Renal cortex interstitium (tissue), 15 donors: ENCODE data around the gene BRS3. TPM values are rescaled to one million over a fixed set of nuclear protein-coding genes. Genes with fewer than 3 reads are reported as not detected.
"Not testable (repeated sequence)": the region's sequence is repeated elsewhere in the genome, so short reads cannot be mapped to it uniquely, and the experiment has no call there.

Experiments
- DNase-seq, 11 donors: peaks; one replicate each; pipeline ENCODE4 v3.0.0-alpha.2; 2013; ENCODE audit warnings: low read depth in 9 of 11, low spot score in 4 of 11; ENCODE audit errors: extremely low read depth in 1 of 11
- long read RNA-seq, 16 experiments: transcript quantifications; one replicate each; lab custom pipeline, GENCODE V29; 2026
- polyA plus RNA-seq, 3 donors: library from polyadenylated mRNA; unstranded; fragments of 120-200 nt; gene quantifications; one replicate each; pipeline ENCODE4 v1.2.1, GENCODE V29; 2013; ENCODE audit not compliant: insufficient read length in 3 of 3

The BRS3 gene
- under 1 TPM in 2 of 3 donors, not detected in 1; 0.07 to 0.14 TPM for polyA plus RNA-seq
- long read RNA-seq, donor 1, result 0 reads
- long read RNA-seq, donor 2, result 0 reads
- long read RNA-seq, donor 3, result 0 reads
- long read RNA-seq, donor 4, result 0 reads
- long read RNA-seq, donor 5, result 0 reads
- long read RNA-seq, donor 6, result 0 reads
- long read RNA-seq, donor 7, result 0 reads
- long read RNA-seq, donor 8, result 0 reads
- long read RNA-seq, donor 9, result 0 reads
- long read RNA-seq, donor 10, result 0 reads
- long read RNA-seq, donor 11, result 0 reads
- long read RNA-seq, donor 12, result 0 reads
- long read RNA-seq, donor 13, result 0 reads
- long read RNA-seq, donor 14, result 0 reads
- long read RNA-seq, donor 15, result 0 reads
- long read RNA-seq, donor 16, result 0 reads

- no peak for DNase-seq
These were observed at the start of gene BRS3 for GRCh38 chrX:136487647-136488046. Gene BRS3 (plus strand): TSS chrX:136487947. CDS start chrX:136488115, 168 bp downstream.

GRCh38 chrX:136438192-136438591, 49.6 kb upstream of the BRS3 start:
- no peak for DNase-seq

GRCh38 chrX:136445674-136446073, 42.1 kb upstream of the BRS3 start:
- not testable (repeated sequence) for DNase-seq

GRCh38 chrX:136446208-136446607, 41.5 kb upstream of the BRS3 start:
- no peak for DNase-seq

GRCh38 chrX:136447308-136447707, 40.4 kb upstream of the BRS3 start:
- no peak for DNase-seq

- DNase-seq, result no peak
These were observed 39.8 kb upstream of the BRS3 start for GRCh38 chrX:136447968-136448367.

GRCh38 chrX:136450050-136450830, 37.5 kb upstream of the BRS3 start:
- DNase-seq, result no peak

- no peak for DNase-seq
These were observed 35.1 kb upstream of the BRS3 start for GRCh38 chrX:136452614-136453013.

GRCh38 chrX:136453114-136453513, 34.6 kb upstream of the BRS3 start:
- DNase-seq, result no peak

- no peak for DNase-seq
These were observed 34.0 kb upstream of the BRS3 start for GRCh38 chrX:136453771-136454170.

- no peak for DNase-seq
These were observed 31.6 kb upstream of the BRS3 start for GRCh38 chrX:136456133-136456532.

GRCh38 chrX:136457303-136457917, 30.3 kb upstream of the BRS3 start:
- DNase-seq, result no peak

GRCh38 chrX:136464589-136464988, 23.2 kb upstream of the BRS3 start:
- DNase-seq, result no peak

GRCh38 chrX:136467303-136467702, 20.4 kb upstream of the BRS3 start:
- DNase-seq, result no peak

GRCh38 chrX:136468391-136469103, 19.2 kb upstream of the BRS3 start:
- DNase-seq, result no peak

GRCh38 chrX:136473663-136474062, 14.1 kb upstream of the BRS3 start:
- DNase-seq, result no peak

- DNase-seq, result no peak
These were observed 12.5 kb upstream of the BRS3 start for GRCh38 chrX:136475236-136475635.

GRCh38 chrX:136476501-136476900, 11.2 kb upstream of the BRS3 start:
- no peak for DNase-seq

- no peak for DNase-seq
These were observed 10.7 kb upstream of the BRS3 start for GRCh38 chrX:136477026-136477425.
